Trophoblast cell (in vitro differentiated cells and primary cell): ENCODE results near the gene ZNF579.

Experiments
- DNase-seq, 2 donors: peaks; one replicate each; pipeline ENCODE4 v3.0.0-alpha.2; 2016
- H2AFZ ChIP-seq: 2 replicates; pipeline ENCODE4 v1.6.1; 2013; ENCODE audit warnings: low read length, moderate library complexity, mild to moderate bottlenecking; ENCODE audit not compliant: insufficient read depth, poor library complexity
- H2AK5ac ChIP-seq: 2 replicates; pipeline ENCODE4 v1.6.1; 2013; ENCODE audit warnings: mild to moderate bottlenecking, low read length
- H2BK120ac ChIP-seq: 2 replicates; pipeline ENCODE4 v1.6.1; 2013; ENCODE audit warnings: low read length, mild to moderate bottlenecking, moderate library complexity; ENCODE audit not compliant: insufficient read depth, poor library complexity
- H2BK12ac ChIP-seq: 2 replicates; pipeline ENCODE4 v1.6.1; 2013; ENCODE audit warnings: mild to moderate bottlenecking, low read length, moderate library complexity
- H2BK5ac ChIP-seq: 2 replicates; pipeline ENCODE4 v1.6.1; 2013; ENCODE audit warnings: low read length, low read depth, moderate library complexity, mild to moderate bottlenecking; ENCODE audit not compliant: poor library complexity
- H3K14ac ChIP-seq: 2 replicates; pipeline ENCODE4 v1.6.1; 2013; ENCODE audit warnings: mild to moderate bottlenecking, low read length
- H3K18ac ChIP-seq: 2 replicates; pipeline ENCODE4 v1.6.1; 2013; ENCODE audit warnings: mild to moderate bottlenecking, low read length
- H3K23ac ChIP-seq: 2 replicates; pipeline ENCODE4 v1.6.1; 2013; ENCODE audit warnings: low read length
- H3K27ac ChIP-seq: 2 replicates; pipeline ENCODE4 v1.5.1; 2013; ENCODE audit warnings: low read depth, mild to moderate bottlenecking, inconsistent platforms, low read length, moderate library complexity
- H3K27me3 ChIP-seq: 2 replicates; pipeline ENCODE4 v1.6.1; 2013; ENCODE audit warnings: inconsistent platforms, mild to moderate bottlenecking, low read length, moderate library complexity; ENCODE audit not compliant: insufficient read depth
- H3K36me3 ChIP-seq, 2 experiments: 1 replicate in 1 of 2; 2 replicates in 1 of 2; pipeline ENCODE4 v1.6.1; 2013; ENCODE audit warnings: low read length in 2 of 2, mild to moderate bottlenecking in 2 of 2, moderate library complexity in 1 of 2; ENCODE audit not compliant: insufficient read depth in 2 of 2, control insufficient read depth in 1 of 2
- H3K4ac ChIP-seq: 2 replicates; pipeline ENCODE4 v1.6.1; 2013; ENCODE audit warnings: low read depth, mild to moderate bottlenecking, low read length, moderate library complexity
- H3K4me1 ChIP-seq, 2 experiments: 1 replicate in 1 of 2; 2 replicates in 1 of 2; pipeline ENCODE4 v1.6.1; 2013; ENCODE audit warnings: low read length in 2 of 2, mild to moderate bottlenecking in 2 of 2, moderate library complexity in 1 of 2; ENCODE audit not compliant: insufficient read depth in 2 of 2, control insufficient read depth in 1 of 2
- H3K4me2 ChIP-seq: 2 replicates; pipeline ENCODE4 v1.6.1; 2013; ENCODE audit warnings: inconsistent platforms, mild to moderate bottlenecking, low read length, moderate library complexity
- H3K4me3 ChIP-seq: 2 replicates; pipeline ENCODE4 v1.5.1; 2013; ENCODE audit warnings: mild to moderate bottlenecking, low read depth, low read length, inconsistent platforms
- H3K79me1 ChIP-seq: one replicate; pipeline ENCODE4 v1.6.1; 2013; ENCODE audit warnings: low read length
- H3K79me2 ChIP-seq: 2 replicates; pipeline ENCODE4 v1.6.1; 2013; ENCODE audit warnings: low read length, mild to moderate bottlenecking; ENCODE audit not compliant: control insufficient read depth, insufficient read depth, poor library complexity
- H3K9ac ChIP-seq: 2 replicates; pipeline ENCODE4 v1.6.1; 2013; ENCODE audit warnings: mild to moderate bottlenecking, low read length
- H3K9me3 ChIP-seq: 2 replicates; pipeline ENCODE4 v1.6.1; 2013; ENCODE audit warnings: low read depth, mild to moderate bottlenecking, control low read depth, inconsistent platforms, low read length; ENCODE audit not compliant: insufficient read depth
- H4K12ac ChIP-seq: 2 replicates; pipeline ENCODE4 v1.6.1; 2013; ENCODE audit warnings: low read depth, mild to moderate bottlenecking, low read length, moderate library complexity
- H4K8ac ChIP-seq: 2 replicates; pipeline ENCODE4 v1.6.1; 2013; ENCODE audit warnings: low read depth, mild to moderate bottlenecking, low read length, moderate library complexity
- H4K91ac ChIP-seq: one replicate; pipeline ENCODE4 v1.6.1; 2013; ENCODE audit warnings: low read depth, mild to moderate bottlenecking, low read length, moderate library complexity
- WGBS: extraction: QIAGEN DNeasy Blood & Tissue Kit; methylation state at CpG from one replicate; pipeline ENCODE4 v1.1.7; 2013; ENCODE audit warnings: missing lambda C conversion rate; ENCODE audit not compliant: insufficient read length, insufficient coverage; ENCODE audit errors: extremely low coverage; 5-methylcytosine and 5-hydroxymethylcytosine counted together

Gene ZNF579

DNA sequence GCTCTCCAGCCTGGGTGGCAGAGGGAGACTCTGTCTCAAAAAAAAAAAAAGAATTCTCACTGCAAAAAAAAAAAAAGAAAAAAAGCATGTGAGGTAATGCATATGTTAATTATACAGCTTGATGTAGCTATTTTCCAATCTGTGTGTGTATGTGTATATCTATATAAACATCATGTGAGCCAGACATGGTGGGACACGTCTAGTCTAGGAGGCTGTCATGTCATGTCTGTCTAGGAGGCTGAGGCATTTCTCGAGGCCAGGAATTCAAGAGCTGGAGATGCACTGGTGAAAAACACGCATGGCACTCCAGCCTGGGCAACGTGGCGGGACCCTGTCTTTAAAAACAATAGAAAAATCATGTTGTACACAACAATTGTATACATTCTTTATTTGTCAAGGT lies 28.4 kb downstream of the ZNF579 start:
- WGBS, result no CpG with 5 or more reads among the region's 5 CpGs
- H4K12ac ChIP-seq, result no peak overlapping the region
- no peak overlapping the region for H3K14ac ChIP-seq
- H2AK5ac ChIP-seq, result no peak overlapping the region
- no peaks in the 10 kb centered on the region for H3K36me3 ChIP-seq
- no peak overlapping the region for H2BK12ac ChIP-seq
- no peak overlapping the region for H2AFZ ChIP-seq
- H3K4me2 ChIP-seq, result no peak overlapping the region
- no peak overlapping the region for H3K18ac ChIP-seq
- H3K79me1 ChIP-seq, result peaks cover 5% of the 10 kb centered on the region
- no peak overlapping the region for H2BK5ac ChIP-seq
- H3K9ac ChIP-seq, result no peak overlapping the region
- DNase-seq, result no peak
- H3K27me3 ChIP-seq, result no peaks in the 10 kb centered on the region
- H4K91ac ChIP-seq, result no peak overlapping the region
- H3K79me2 ChIP-seq, result no peaks in the 10 kb centered on the region
- no peak overlapping the region for H3K27ac ChIP-seq
- H3K4me3 ChIP-seq, result no peak overlapping the region
- no peak overlapping the region for H4K8ac ChIP-seq
- no peak overlapping the region for H2BK120ac ChIP-seq
- peaks cover 7 to 13% of the 10 kb centered on the region in 2 experiments for H3K4me1 ChIP-seq
- H3K9me3 ChIP-seq, result no peaks in the 10 kb centered on the region
- H3K4ac ChIP-seq, result no peak overlapping the region
- H3K23ac ChIP-seq, result no peak overlapping the region

DNA sequence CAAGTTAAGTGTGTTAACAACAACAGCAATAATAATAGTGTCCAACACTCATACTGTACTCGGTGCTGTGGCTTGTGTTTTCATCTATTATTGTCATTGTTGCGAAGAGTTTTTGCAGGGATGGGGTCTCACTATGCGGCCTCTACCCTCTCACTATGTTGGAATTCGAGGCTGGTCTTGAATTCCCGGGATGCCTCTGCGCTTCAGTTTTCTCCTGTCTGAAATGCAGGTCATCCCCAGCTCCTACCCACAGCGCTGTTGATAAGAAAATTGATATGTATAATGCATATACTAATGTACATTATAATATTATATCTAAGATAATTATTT lies 30.4 kb downstream of the ZNF579 start:
- H3K9ac ChIP-seq, result no peak overlapping the region
- H4K91ac ChIP-seq, result no peak overlapping the region
- no peaks in the 10 kb centered on the region for H3K27me3 ChIP-seq
- H3K4ac ChIP-seq, result no peak overlapping the region
- H2AFZ ChIP-seq, result peak overlapping the region; percentile 14
- DNase-seq, result peak in 1 of 2 donors; percentile 37
- H3K18ac ChIP-seq, result no peak overlapping the region
- H3K4me3 ChIP-seq, result no peak overlapping the region
- no peak overlapping the region for H3K14ac ChIP-seq
- no peak overlapping the region for H2AK5ac ChIP-seq
- H4K8ac ChIP-seq, result no peak overlapping the region
- H2BK120ac ChIP-seq, result no peak overlapping the region
- H3K79me2 ChIP-seq, result no peaks in the 10 kb centered on the region
- WGBS, result no CpG with 5 or more reads among the region's 7 CpGs
- no peaks in the 10 kb centered on the region for H3K9me3 ChIP-seq
- H3K79me1 ChIP-seq, result peaks cover 5% of the 10 kb centered on the region
- no peak overlapping the region for H2BK12ac ChIP-seq
- no peak overlapping the region for H3K27ac ChIP-seq
- no peaks in the 10 kb centered on the region for H3K36me3 ChIP-seq
- peak overlapping the region; percentile 62 for H3K4me2 ChIP-seq
- H4K12ac ChIP-seq, result no peak overlapping the region
- H3K23ac ChIP-seq, result no peak overlapping the region
- no peak overlapping the region for H2BK5ac ChIP-seq
- peaks cover 7 to 16% of the 10 kb centered on the region in 2 experiments for H3K4me1 ChIP-seq

DNA sequence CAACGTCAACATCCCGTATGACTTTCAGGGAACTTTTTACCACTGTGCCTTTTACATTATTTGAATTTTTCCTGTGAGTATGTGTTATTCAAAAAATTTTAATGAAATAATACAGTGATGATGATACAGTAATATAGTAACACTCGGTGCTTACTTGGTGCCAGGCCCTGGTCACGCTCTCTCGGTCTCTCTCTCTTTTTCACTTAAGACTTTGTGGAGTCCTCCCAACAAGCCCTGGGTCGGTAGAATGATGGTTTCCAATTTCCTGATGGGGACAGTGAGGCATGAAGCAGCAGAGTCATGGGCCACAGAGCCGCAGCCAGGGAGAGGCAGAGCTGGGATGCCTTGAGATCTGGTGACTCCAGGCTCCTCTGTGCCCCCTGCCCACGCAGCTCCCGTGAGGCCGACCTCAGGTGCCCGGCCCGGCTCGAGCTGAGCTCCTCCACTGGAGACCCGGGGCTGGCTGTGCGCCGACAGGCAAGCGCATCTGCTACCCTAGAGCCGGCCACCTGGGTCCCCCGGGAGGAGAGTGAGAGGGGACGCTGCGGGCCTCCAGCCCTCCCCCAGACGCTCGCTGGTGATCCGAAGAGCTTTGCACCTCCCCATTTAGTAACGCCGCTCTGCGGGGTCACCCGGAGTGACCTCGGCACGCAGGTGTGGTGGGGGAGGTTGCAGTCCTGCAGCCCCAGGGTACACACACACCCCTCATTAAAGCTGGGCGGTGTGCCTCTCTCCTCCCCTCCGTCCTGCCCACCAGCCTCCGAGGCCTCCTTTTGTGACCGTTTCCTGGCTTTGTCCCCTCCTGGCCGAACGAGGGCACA lies 30.9 kb downstream of the ZNF579 start:
- no peak overlapping the region for H3K9ac ChIP-seq
- peak overlapping the region; percentile 5 for H4K91ac ChIP-seq
- peak overlapping the region; percentile 42 for H2BK12ac ChIP-seq
- H2AK5ac ChIP-seq, result no peak overlapping the region
- no peak overlapping the region for H3K23ac ChIP-seq
- no peak overlapping the region for H3K27ac ChIP-seq
- peak overlapping the region; percentile 4 for H4K12ac ChIP-seq
- H3K79me1 ChIP-seq, result peaks cover 5% of the 10 kb centered on the region
- H3K4me1 ChIP-seq, result peaks cover 7 to 16% of the 10 kb centered on the region in 2 experiments
- peak overlapping the region; percentile 18 for H3K18ac ChIP-seq
- H3K9me3 ChIP-seq, result no peaks in the 10 kb centered on the region
- peak overlapping the region; percentile 62 for H3K4me2 ChIP-seq
- no peaks in the 10 kb centered on the region for H3K27me3 ChIP-seq
- H2BK120ac ChIP-seq, result peak overlapping the region; percentile 60
- peak overlapping the region; percentile 14 for H2AFZ ChIP-seq
- DNase-seq, result peak; percentile 22 to 68
- H3K4ac ChIP-seq, result no peak overlapping the region
- no CpG with 5 or more reads among the region's 36 CpGs for WGBS
- peak overlapping the region; percentile 24 for H3K14ac ChIP-seq
- peak overlapping the region; percentile 85 for H4K8ac ChIP-seq
- H2BK5ac ChIP-seq, result peak overlapping the region; percentile 16
- H3K79me2 ChIP-seq, result no peaks in the 10 kb centered on the region
- no peaks in the 10 kb centered on the region for H3K36me3 ChIP-seq
- H3K4me3 ChIP-seq, result peak overlapping the region; percentile 27

DNA sequence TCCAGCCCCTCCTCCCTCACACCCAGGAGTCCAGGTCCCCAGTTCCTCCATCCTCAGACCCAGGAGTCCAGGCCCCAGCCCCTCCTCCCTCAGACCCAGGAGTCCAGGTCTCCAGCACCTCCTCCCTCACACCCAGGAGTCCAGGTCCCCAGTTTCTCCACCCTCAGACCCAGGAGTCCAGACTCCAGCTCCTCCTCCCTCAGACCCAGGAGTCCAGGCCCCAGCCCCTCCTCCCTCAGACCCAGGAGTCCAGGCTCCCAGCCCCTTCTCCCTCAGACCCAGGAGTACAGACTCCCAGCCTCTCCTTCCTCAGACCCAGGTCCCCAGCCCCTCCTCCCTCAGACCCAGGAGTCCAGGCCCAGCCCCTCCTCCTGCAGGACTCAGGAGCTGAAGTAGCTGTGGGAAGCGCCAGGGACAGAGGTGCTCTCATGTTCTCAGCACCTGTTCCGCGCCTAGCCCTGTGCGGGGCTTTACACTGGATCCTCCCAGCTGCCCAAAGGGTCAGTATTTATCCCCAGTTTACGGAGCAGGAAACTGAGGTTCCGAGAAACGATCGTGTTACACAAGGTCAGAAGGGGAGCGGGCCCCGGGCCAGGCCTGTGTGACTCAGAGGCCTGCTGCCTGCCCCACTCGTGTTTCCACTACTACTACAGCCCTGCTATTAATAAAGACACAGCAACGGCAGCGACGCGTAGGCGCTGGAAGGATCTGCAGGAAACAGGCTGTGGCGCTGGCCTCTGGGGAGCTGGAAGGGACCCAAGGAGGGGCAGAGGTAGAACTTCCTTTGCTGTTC lies 33.6 kb downstream of the ZNF579 start:
- no peak overlapping the region for H2AK5ac ChIP-seq
- DNase-seq, result peak in 1 of 2 donors; percentile 28
- H4K91ac ChIP-seq, result no peak overlapping the region
- no peak overlapping the region for H3K4me3 ChIP-seq
- no peak overlapping the region for H3K14ac ChIP-seq
- H4K12ac ChIP-seq, result no peak overlapping the region
- H2BK120ac ChIP-seq, result no peak overlapping the region
- H3K23ac ChIP-seq, result no peak overlapping the region
- no peak overlapping the region for H2AFZ ChIP-seq
- H3K27ac ChIP-seq, result no peak overlapping the region
- no peak overlapping the region for H3K9ac ChIP-seq
- H3K18ac ChIP-seq, result no peak overlapping the region
- WGBS, result no CpG with 5 or more reads among the region's 17 CpGs
- H3K4me1 ChIP-seq, result peaks cover 7 to 12% of the 10 kb centered on the region in 2 experiments
- no peak overlapping the region for H2BK5ac ChIP-seq
- no peak overlapping the region for H3K4ac ChIP-seq
- H3K36me3 ChIP-seq, result no peaks in the 10 kb centered on the region
- H3K4me2 ChIP-seq, result no peak overlapping the region
- H3K79me1 ChIP-seq, result peaks cover 5% of the 10 kb centered on the region
- H3K9me3 ChIP-seq, result peaks cover 2% of the 10 kb centered on the region
- no peaks in the 10 kb centered on the region for H3K79me2 ChIP-seq
- H2BK12ac ChIP-seq, result no peak overlapping the region
- no peak overlapping the region for H4K8ac ChIP-seq
- no peaks in the 10 kb centered on the region for H3K27me3 ChIP-seq
